IPS-20b (cell line): Measurements from ENCODE around the gene NEK5.

Experiments
- H3K27ac ChIP-seq: one replicate; pipeline ENCODE4 v1.5.1; 2013; ENCODE audit warnings: low read length
- H3K27me3 ChIP-seq: 2 replicates; pipeline ENCODE4 v1.6.1; 2013; ENCODE audit warnings: mild to moderate bottlenecking, low read length, inconsistent platforms; ENCODE audit not compliant: insufficient read depth
- H3K36me3 ChIP-seq: 2 replicates; pipeline ENCODE4 v1.6.1; 2013; ENCODE audit warnings: low read depth, mild to moderate bottlenecking, inconsistent platforms, low read length, moderate library complexity; ENCODE audit not compliant: insufficient read depth
- H3K4me1 ChIP-seq: 2 replicates; pipeline ENCODE4 v1.6.1; 2013; ENCODE audit warnings: mild to moderate bottlenecking, control low read depth, inconsistent platforms, low read length, moderate library complexity; ENCODE audit not compliant: insufficient read depth
- H3K4me3 ChIP-seq: 2 replicates; pipeline ENCODE4 v1.5.1; 2013; ENCODE audit warnings: mild to moderate bottlenecking, low read length, inconsistent platforms
- H3K9ac ChIP-seq: 2 replicates; pipeline ENCODE4 v1.6.1; 2013; ENCODE audit warnings: low read depth, mild to moderate bottlenecking, inconsistent platforms, low read length, moderate library complexity
- H3K9me3 ChIP-seq: 2 replicates; pipeline ENCODE4 v1.6.1; 2013; ENCODE audit warnings: mild to moderate bottlenecking, low read depth, low read length, inconsistent platforms; ENCODE audit not compliant: insufficient read depth

NEK5 gene

GRCh38 chr13:51995677-51996551 is 133.0 kb downstream of the NEK5 start:
- H3K4me1 ChIP-seq: peaks cover 15% of the 10 kb centered on the region
- no peak overlapping the region for H3K27ac ChIP-seq
- H3K9ac ChIP-seq: no peak overlapping the region
- H3K4me3 ChIP-seq: no peak overlapping the region
- no peaks in the 10 kb centered on the region for H3K27me3 ChIP-seq
- H3K36me3 ChIP-seq: no peaks in the 10 kb centered on the region
- no peaks in the 10 kb centered on the region for H3K9me3 ChIP-seq

- Histone ChIP-seq H3K9me3 (no peaks in the 10 kb centered on the region), H3K36me3 (no peaks in the 10 kb centered on the region), H3K9ac (no peak overlapping the region), H3K4me1 (peaks cover 7% of the 10 kb centered on the region), H3K4me3 (no peak overlapping the region), H3K27ac (no peak overlapping the region), H3K27me3 (no peaks in the 10 kb centered on the region)
These were observed 135.2 kb downstream of the NEK5 start for GRCh38 chr13:51993713-51994112.

GRCh38 chr13:51988988-51989618 is 139.8 kb downstream of the NEK5 start:
- Histone ChIP-seq H3K9me3 (no peaks in the 10 kb centered on the region), H3K27me3 (no peaks in the 10 kb centered on the region), H3K9ac (no peak overlapping the region), H3K36me3 (no peaks in the 10 kb centered on the region), H3K27ac (no peak overlapping the region), H3K4me1 (no peaks in the 10 kb centered on the region), H3K4me3 (no peak overlapping the region)
